HepG2 (cell line): Measurements from ENCODE around the gene QRICH2. TPM values are rescaled to one million over a fixed set of nuclear protein-coding genes. Genes with fewer than 3 reads are reported as not detected.

Experiments
- ADNP ChIP-seq: sonication (generic); formaldehyde crosslinking; IDR thresholded peaks from 2 replicates; pipeline ENCODE4 v1.4.0; 2020; ENCODE audit warnings: missing genetic modification reagents
- ARNTL ChIP-seq: sonication (generic); formaldehyde crosslinking; IDR thresholded peaks from 2 replicates; pipeline ENCODE4 v1.4.0; 2020; ENCODE audit warnings: mild to moderate bottlenecking, missing genetic modification reagents
- ATF6 ChIP-seq: sonication (generic); formaldehyde crosslinking; conservative IDR thresholded peaks from 2 replicates; pipeline ENCODE4 v1.4.0; 2020; ENCODE audit warnings: missing genetic modification reagents
- ATF7-NPFF ChIP-seq: sonication (generic); formaldehyde crosslinking; IDR thresholded peaks from 2 replicates; pipeline ENCODE4 v1.8.1; 2023; ENCODE audit warnings: mild to moderate bottlenecking, low read depth, missing genetic modification reagents, moderate library complexity
- CEBPB ChIP-seq: IDR thresholded peaks from 2 replicates; pipeline ENCODE4 v1.6.1; 2011; ENCODE audit warnings: low read depth, low read length, improper control_type of control experiment, borderline replicate concordance
- ELF3 ChIP-seq: IDR thresholded peaks from 2 replicates; pipeline ENCODE4 v1.6.1; 2016; ENCODE audit warnings: missing genetic modification reagents, missing compliant biosample characterization
- IKZF4 ChIP-seq: sonication (generic); formaldehyde crosslinking; IDR thresholded peaks from 2 replicates; pipeline ENCODE4 v1.5.1; 2020; ENCODE audit warnings: borderline replicate concordance, mild to moderate bottlenecking, low read depth, missing genetic modification reagents; ENCODE audit errors: not compliant biosample characterization
- MIER2 ChIP-seq: IDR thresholded peaks from 2 replicates; pipeline ENCODE4 v1.6.1; 2016; ENCODE audit warnings: missing biosample characterization, missing genetic modification reagents
- NBN ChIP-seq: fragments of 450-650 bp; conservative IDR thresholded peaks from 2 replicates; pipeline ENCODE4 v1.6.1; 2017
- NFYB ChIP-seq: sonication (generic); formaldehyde crosslinking; IDR thresholded peaks from 2 replicates; pipeline ENCODE4 v1.4.0; 2020; ENCODE audit warnings: missing genetic modification reagents
- PPARG ChIP-seq: conservative IDR thresholded peaks from 2 replicates; pipeline ENCODE4 v1.6.1; 2016; ENCODE audit warnings: missing biosample characterization, missing genetic modification reagents
- REXO4 ChIP-seq: sonication (generic); formaldehyde crosslinking; IDR thresholded peaks from 2 replicates; pipeline ENCODE4 v1.8.0; 2022; ENCODE audit warnings: missing genetic modification reagents, mild to moderate bottlenecking, borderline replicate concordance
- THAP11 ChIP-seq: IDR thresholded peaks from 2 replicates; pipeline ENCODE4 v1.6.1; 2016; ENCODE audit warnings: missing biosample characterization, missing genetic modification reagents
- ZMYM2 ChIP-seq: sonication (generic); formaldehyde crosslinking; IDR thresholded peaks from 2 replicates; pipeline ENCODE4 v1.8.0; 2022; ENCODE audit warnings: mild to moderate bottlenecking, missing genetic modification reagents
- ZNF441 ChIP-seq: sonication (generic); formaldehyde crosslinking; IDR thresholded peaks from 2 replicates; pipeline ENCODE4 v1.7.0; 2021; ENCODE audit warnings: missing genetic modification reagents, borderline replicate concordance
- ZNF572 ChIP-seq: sonication (generic); formaldehyde crosslinking; IDR thresholded peaks from 2 replicates; pipeline ENCODE4 v1.5.1; 2020; ENCODE audit warnings: mild to moderate bottlenecking, missing genetic modification reagents
- ZNF598 ChIP-seq: sonication (generic); formaldehyde crosslinking; IDR thresholded peaks from 2 replicates; pipeline ENCODE4 v1.5.1; 2020; ENCODE audit warnings: mild to moderate bottlenecking, missing genetic modification reagents, borderline replicate concordance
- ZNF749 ChIP-seq: sonication (generic); formaldehyde crosslinking; IDR thresholded peaks from 2 replicates; pipeline ENCODE4 v1.8.0; 2022; ENCODE audit warnings: mild to moderate bottlenecking, missing genetic modification reagents, moderate library complexity, borderline replicate concordance
- ZNF766 ChIP-seq: sonication (generic); formaldehyde crosslinking; IDR thresholded peaks from 2 replicates; pipeline ENCODE4 v1.5.0; 2020; ENCODE audit warnings: missing genetic modification reagents, borderline replicate concordance
- ZNF879 ChIP-seq: sonication (generic); formaldehyde crosslinking; IDR thresholded peaks from 2 replicates; pipeline ENCODE4 v1.8.1; 2023; ENCODE audit warnings: missing genetic modification reagents
- polyA plus RNA-seq, 8 experiments: library from polyadenylated mRNA; depleted of rRNA in 3 of 8; stranded (reverse) in 7 of 8; unstranded in 1 of 8; fragments of >200 nt; fragmentation: Illumina TruSeq in 4 of 8; extraction: Trizol in 4 of 8; gene quantifications; 2 replicates each; pipeline versions ENCODE4 v1.2.1 to v1.2.3, GENCODE V29; 2011 to 2016; ENCODE audit warnings: low read depth in 4 of 8, missing spikeins in 1 of 8, mixed read lengths in 1 of 8; ENCODE audit not compliant: insufficient read depth in 1 of 8
- total RNA-seq, 5 experiments: library from RNA; depleted of rRNA; stranded (reverse); fragments of >200 nt; fragmentation: Illumina TruSeq; extraction: Trizol; gene quantifications; 2 replicates each; pipeline ENCODE4 v1.2.3, GENCODE V29; 2016; ENCODE audit warnings: low read depth in 1 of 5
- TF ChIP-seq, protein P1 (sequence below): sonication (generic); formaldehyde crosslinking; IDR thresholded peaks from 2 replicates; pipeline ENCODE4 v1.4.0; 2020; ENCODE audit warnings: missing genetic modification reagents
- TF ChIP-seq, protein P2 (sequence below): sonication (generic); formaldehyde crosslinking; IDR thresholded peaks from 2 replicates; pipeline ENCODE4 v1.4.0; 2020; ENCODE audit warnings: missing genetic modification reagents

Gene QRICH2
- total and polyA plus RNA-seq, 2 of the 13 experiments (the other 11 are each of a cell fraction or from before 2014, with no cell fraction given): 3.7 to 5.7 TPM

DNA sequence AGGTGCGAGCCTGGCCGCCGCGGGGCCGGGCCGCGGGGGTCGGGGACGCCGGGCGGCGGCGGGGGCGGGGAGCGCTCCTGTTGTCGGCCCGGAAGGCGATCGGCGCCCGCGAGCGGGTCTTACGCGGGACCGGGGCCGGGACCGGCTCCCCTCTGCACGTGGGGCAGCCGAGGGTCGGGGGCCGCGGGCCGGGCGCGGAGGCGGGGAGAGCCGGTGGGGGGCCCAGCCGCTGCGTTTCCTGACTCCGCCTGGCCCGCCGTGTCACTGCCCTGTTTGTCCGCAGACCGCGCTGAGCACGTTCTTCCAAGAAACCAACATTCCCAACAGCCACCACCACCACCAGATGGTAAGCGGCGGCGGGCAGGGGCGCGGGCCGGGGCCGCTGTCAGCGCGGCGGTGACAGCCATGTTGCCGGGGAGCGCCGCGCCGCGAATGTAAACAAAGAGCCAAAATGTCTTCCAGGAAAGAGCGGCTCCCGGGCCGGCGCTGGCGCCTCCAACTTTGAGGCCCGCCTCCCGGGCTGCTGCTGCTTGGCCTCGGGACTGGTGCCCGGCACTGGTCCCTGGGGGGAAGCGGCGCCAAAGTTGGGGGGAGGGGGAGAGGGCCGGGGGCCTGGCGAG lies 42.3 kb downstream of the QRICH2 start (continued):
- TF ChIP-seq ZNF441 (CRISPR knock-in tag): no peak
- no peak for TF ChIP-seq ZMYM2 (CRISPR knock-in tag)
- TF ChIP-seq, protein P1, sequence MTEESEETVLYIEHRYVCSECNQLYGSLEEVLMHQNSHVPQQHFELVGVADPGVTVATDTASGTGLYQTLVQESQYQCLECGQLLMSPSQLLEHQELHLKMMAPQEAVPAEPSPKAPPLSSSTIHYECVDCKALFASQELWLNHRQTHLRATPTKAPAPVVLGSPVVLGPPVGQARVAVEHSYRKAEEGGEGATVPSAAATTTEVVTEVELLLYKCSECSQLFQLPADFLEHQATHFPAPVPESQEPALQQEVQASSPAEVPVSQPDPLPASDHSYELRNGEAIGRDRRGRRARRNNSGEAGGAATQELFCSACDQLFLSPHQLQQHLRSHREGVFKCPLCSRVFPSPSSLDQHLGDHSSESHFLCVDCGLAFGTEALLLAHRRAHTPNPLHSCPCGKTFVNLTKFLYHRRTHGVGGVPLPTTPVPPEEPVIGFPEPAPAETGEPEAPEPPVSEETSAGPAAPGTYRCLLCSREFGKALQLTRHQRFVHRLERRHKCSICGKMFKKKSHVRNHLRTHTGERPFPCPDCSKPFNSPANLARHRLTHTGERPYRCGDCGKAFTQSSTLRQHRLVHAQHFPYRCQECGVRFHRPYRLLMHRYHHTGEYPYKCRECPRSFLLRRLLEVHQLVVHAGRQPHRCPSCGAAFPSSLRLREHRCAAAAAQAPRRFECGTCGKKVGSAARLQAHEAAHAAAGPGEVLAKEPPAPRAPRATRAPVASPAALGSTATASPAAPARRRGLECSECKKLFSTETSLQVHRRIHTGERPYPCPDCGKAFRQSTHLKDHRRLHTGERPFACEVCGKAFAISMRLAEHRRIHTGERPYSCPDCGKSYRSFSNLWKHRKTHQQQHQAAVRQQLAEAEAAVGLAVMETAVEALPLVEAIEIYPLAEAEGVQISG (CRISPR knock-in tag): peak; percentile 56; the same call in 1 of the 2 replicates
- TF ChIP-seq ZNF766 (CRISPR knock-in tag): no peak
- TF ChIP-seq ELF3 (CRISPR knock-in tag): no peak
- no peak for TF ChIP-seq REXO4 (CRISPR knock-in tag)
- TF ChIP-seq IKZF4 (CRISPR knock-in tag): no peak
- TF ChIP-seq ATF6 (CRISPR knock-in tag): no peak
- TF ChIP-seq, protein P2, sequence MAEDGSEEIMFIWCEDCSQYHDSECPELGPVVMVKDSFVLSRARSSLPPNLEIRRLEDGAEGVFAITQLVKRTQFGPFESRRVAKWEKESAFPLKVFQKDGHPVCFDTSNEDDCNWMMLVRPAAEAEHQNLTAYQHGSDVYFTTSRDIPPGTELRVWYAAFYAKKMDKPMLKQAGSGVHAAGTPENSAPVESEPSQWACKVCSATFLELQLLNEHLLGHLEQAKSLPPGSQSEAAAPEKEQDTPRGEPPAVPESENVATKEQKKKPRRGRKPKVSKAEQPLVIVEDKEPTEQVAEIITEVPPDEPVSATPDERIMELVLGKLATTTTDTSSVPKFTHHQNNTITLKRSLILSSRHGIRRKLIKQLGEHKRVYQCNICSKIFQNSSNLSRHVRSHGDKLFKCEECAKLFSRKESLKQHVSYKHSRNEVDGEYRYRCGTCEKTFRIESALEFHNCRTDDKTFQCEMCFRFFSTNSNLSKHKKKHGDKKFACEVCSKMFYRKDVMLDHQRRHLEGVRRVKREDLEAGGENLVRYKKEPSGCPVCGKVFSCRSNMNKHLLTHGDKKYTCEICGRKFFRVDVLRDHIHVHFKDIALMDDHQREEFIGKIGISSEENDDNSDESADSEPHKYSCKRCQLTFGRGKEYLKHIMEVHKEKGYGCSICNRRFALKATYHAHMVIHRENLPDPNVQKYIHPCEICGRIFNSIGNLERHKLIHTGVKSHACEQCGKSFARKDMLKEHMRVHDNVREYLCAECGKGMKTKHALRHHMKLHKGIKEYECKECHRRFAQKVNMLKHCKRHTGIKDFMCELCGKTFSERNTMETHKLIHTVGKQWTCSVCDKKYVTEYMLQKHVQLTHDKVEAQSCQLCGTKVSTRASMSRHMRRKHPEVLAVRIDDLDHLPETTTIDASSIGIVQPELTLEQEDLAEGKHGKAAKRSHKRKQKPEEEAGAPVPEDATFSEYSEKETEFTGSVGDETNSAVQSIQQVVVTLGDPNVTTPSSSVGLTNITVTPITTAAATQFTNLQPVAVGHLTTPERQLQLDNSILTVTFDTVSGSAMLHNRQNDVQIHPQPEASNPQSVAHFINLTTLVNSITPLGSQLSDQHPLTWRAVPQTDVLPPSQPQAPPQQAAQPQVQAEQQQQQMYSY (CRISPR knock-in tag): no peak
- no peak for TF ChIP-seq ARNTL (CRISPR knock-in tag)
- TF ChIP-seq ZNF749 (CRISPR knock-in tag): no peak
- TF ChIP-seq ATF7-NPFF (CRISPR knock-in tag): 0 out of 2 replicates have a peak, but pooled peaks have one; percentile 44
- TF ChIP-seq ZNF598: no peak
- TF ChIP-seq NFYB: no peak
- TF ChIP-seq ZNF572 (CRISPR knock-in tag): no peak
- TF ChIP-seq PPARG (CRISPR knock-in tag): no peak
- TF ChIP-seq ZNF879: no peak
- peak; percentile 41; the same call in 1 of the 2 replicates for TF ChIP-seq THAP11 (CRISPR knock-in tag)
- TF ChIP-seq ADNP (CRISPR knock-in tag): no peak
- TF ChIP-seq NBN: no peak
- TF ChIP-seq MIER2 (CRISPR knock-in tag): no peak
- no peak for TF ChIP-seq CEBPB
